Measurements from ENCODE around the gene POLR3C.
A peak's percentile ranks its signal among the peaks of the same experiment; 100 is the strongest.

The POLR3C gene

DNA sequence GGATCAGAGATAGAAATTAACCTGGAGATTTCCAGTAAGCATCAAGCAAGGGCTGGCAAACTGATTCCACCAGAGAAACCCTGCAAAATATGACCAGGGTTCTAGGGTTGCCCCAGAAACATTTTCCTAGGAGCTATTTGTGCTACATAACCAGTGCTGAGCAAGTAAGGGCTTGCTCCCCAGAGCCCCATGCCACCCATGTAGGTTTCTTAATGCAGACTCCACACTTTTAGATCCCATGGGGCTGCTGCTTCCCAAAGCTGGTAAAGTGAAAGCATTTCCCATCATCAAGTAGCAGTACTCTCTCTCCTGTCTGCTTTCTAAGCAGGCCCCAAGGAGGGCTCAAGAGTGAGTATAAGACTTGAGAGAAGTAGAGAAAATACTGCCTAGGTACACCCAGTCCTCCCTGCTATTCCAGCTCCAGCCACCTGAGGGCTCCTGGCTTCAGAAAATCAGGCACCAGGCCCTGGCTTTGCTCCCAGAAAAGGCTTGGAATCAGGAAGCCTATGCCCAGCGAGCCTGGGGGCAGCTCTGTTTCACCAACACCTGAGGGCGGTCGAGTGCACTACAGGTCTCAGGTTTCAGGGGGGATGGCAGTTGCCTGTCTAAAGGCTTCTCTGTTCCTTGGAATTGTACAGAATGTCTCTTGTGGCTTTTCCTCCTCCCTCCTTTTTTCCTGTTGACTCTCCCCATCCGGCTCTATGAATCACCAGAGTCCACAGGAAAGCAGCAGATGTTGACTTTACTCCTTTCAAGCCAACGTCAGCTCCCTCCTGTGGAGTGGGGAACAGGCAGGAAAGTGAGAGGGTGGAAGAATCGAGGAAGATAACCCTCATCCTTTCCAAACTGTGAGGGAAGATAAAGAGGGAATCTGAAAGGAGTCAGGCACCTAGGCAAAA lies 67.8 kb downstream of the POLR3C start:
- H3K4me3 ChIP-seq (replicated peaks in 1 of 2; ENCODE audit: low read depth in 2 of 2, low read length in 2 of 2): no peak overlapping the region
- peak; percentile 99 for DNase-seq (ENCODE audit: low read depth in 2 of 2)

DNA sequence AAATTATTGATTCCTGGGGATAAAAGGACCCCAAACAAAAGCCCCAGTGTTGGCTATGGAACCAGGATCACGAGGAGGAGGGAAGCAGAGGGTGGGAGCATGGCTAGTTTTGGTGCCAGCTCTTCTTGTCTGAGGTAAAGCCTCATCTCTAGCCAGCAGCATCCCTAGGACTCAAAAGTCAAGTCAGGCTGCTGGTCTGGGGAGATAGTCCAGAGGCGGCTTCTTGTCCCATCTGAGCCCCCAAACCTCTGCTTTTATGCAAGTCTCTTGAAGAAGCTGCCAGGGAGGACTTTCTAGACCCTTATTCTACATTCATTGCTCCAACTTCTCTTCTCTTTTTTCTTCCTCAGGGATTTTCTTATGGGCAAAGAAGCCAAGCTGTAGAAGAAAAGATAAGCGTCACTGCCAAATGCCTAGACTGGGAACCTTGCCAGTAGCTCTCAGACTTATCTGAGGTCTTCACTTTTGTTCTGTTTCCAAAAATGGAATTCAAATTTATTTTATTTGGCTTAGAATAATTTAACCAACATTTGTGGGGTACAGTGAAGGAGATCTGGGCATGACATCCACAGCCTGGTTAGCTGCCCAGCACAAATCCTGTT lies 68.6 kb downstream of the POLR3C start:
- DNase-seq (ENCODE audit: low read depth in 2 of 2): peak; percentile 59 to 87
- no peak overlapping the region for H3K4me3 ChIP-seq (replicated peaks in 1 of 2; ENCODE audit: low read depth in 2 of 2, low read length in 2 of 2)
- TF ChIP-seq, protein P1, sequence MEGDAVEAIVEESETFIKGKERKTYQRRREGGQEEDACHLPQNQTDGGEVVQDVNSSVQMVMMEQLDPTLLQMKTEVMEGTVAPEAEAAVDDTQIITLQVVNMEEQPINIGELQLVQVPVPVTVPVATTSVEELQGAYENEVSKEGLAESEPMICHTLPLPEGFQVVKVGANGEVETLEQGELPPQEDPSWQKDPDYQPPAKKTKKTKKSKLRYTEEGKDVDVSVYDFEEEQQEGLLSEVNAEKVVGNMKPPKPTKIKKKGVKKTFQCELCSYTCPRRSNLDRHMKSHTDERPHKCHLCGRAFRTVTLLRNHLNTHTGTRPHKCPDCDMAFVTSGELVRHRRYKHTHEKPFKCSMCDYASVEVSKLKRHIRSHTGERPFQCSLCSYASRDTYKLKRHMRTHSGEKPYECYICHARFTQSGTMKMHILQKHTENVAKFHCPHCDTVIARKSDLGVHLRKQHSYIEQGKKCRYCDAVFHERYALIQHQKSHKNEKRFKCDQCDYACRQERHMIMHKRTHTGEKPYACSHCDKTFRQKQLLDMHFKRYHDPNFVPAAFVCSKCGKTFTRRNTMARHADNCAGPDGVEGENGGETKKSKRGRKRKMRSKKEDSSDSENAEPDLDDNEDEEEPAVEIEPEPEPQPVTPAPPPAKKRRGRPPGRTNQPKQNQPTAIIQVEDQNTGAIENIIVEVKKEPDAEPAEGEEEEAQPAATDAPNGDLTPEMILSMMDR (IDR thresholded peaks at IDR 0.05; ENCODE audit: low read depth, low read length): no peak

More for the DNA sequence above, 67.8 kb downstream of the POLR3C start:
- TF ChIP-seq, protein P1 (IDR thresholded peaks at IDR 0.05; ENCODE audit: low read depth, low read length): peak; percentile 95

DNA sequence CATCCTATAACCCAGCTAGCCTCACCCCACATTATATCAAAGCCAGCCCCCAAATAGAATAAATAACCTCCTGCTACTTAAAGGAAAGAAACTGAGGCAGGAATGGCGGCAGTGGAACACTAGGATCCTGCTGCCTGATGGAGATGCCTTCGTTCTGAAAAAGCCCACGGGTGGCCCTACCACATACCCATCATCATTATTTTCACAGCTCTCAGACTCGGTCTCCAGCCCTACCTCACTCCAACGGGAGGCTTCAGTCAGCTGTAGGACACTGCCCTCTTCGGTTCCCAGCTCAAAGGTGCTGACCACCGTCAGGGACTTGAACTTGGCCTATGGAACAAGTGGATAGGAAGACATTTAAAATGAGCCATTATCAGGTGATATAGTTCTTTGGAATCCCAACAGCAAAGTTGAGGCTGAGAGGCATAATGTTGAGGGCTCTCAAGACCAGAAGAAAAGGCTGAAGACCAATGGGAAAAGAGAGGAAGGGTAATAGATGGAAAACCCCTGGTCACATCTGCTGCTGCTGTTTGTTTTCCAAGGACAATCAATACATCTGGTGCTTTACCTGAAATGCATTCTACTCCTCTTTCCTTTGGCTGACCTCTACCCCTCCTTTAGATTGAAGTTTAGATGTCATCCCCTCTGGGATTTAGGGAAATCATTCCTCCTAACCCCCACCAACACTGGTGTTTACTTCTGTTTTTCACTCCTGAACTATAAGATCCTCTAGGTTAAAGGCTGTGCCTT lies 69.5 kb downstream of the POLR3C start:
- DNase-seq (ENCODE audit: low read depth in 2 of 2): no peak
- H3K4me3 ChIP-seq (replicated peaks in 1 of 2; ENCODE audit: low read depth in 2 of 2, low read length in 2 of 2): no peak overlapping the region

More for the DNA sequence above, 69.5 kb downstream of the POLR3C start:
- TF ChIP-seq, protein P1 (IDR thresholded peaks at IDR 0.05; ENCODE audit: low read depth, low read length): no peak

All from cardiac fibroblast (primary cell).